ENCODE data around the gene NTM. TPM values are rescaled to one million over a fixed set of nuclear protein-coding genes. Genes with fewer than 3 reads are reported as not detected.

Gene NTM
- total RNA-seq, 1 donor from 2014 or later, result not detected

- no peaks in the 10 kb centered on the region for H3K9me3 Mint-ChIP-seq
- no peaks in the 10 kb centered on the region for H3K36me3 Mint-ChIP-seq (ENCODE audit: low read depth)
- intact Hi-C loops (cut with micrococcal nuclease), result no loop called here
- no peaks in the 10 kb centered on the region for H3K4me1 Mint-ChIP-seq
- ATAC-seq (ENCODE audit: low read depth) (no peak), DNase-seq (no peak)
- ChIA-PET POLR2A (no interaction called here), CTCF (no interaction called here)
- H3K27ac Mint-ChIP-seq, result no peak overlapping the region
- H3K4me3 Mint-ChIP-seq, result no peak overlapping the region
- TF ChIP-seq CTCF (IDR thresholded peaks at IDR 0.05), result no peak
- no peaks in the 10 kb centered on the region for H3K27me3 Mint-ChIP-seq
Measured at GRCh38 chr11:132256528-132257279, 886.3 kb downstream of the NTM start.

- Mint-ChIP-seq H3K9me3 (no peaks in the 10 kb centered on the region), H3K4me3 (no peak overlapping the region), H3K4me1 (no peaks in the 10 kb centered on the region), H3K27ac (no peak overlapping the region), H3K27me3 (no peaks in the 10 kb centered on the region), H3K36me3 (ENCODE audit: low read depth) (no peaks in the 10 kb centered on the region)
- no peak for ATAC-seq (ENCODE audit: low read depth)
- no peak for TF ChIP-seq CTCF (IDR thresholded peaks at IDR 0.05)
- no peak for DNase-seq
- CTCF ChIA-PET, result no interaction called here
- POLR2A ChIA-PET, result no interaction called here
- intact Hi-C loops (cut with micrococcal nuclease), result no loop called here
Measured at GRCh38 chr11:132257871-132258270, 887.5 kb downstream of the NTM start.

- CTCF ChIA-PET, result no interaction called here
- DNase-seq (no peak), ATAC-seq (ENCODE audit: low read depth) (no peak)
- Mint-ChIP-seq H3K4me1 (no peaks in the 10 kb centered on the region), H3K9me3 (no peaks in the 10 kb centered on the region), H3K36me3 (ENCODE audit: low read depth) (no peaks in the 10 kb centered on the region), H3K27me3 (no peaks in the 10 kb centered on the region), H3K27ac (no peak overlapping the region), H3K4me3 (no peak overlapping the region)
- no peak for TF ChIP-seq CTCF (IDR thresholded peaks at IDR 0.05)
- intact Hi-C loops (cut with micrococcal nuclease), result no loop called here
- POLR2A ChIA-PET, result no interaction called here
Measured at GRCh38 chr11:132258875-132259274, 888.5 kb downstream of the NTM start.

GRCh38 chr11:132260636-132261035 is 890.2 kb downstream of the NTM start:
- ATAC-seq (ENCODE audit: low read depth) (no peak), DNase-seq (no peak)
- no peak overlapping the region for H3K4me3 Mint-ChIP-seq
- no peaks in the 10 kb centered on the region for H3K36me3 Mint-ChIP-seq (ENCODE audit: low read depth)
- no peak for TF ChIP-seq CTCF (IDR thresholded peaks at IDR 0.05)
- H3K27me3 Mint-ChIP-seq, result no peaks in the 10 kb centered on the region
- intact Hi-C loops (cut with micrococcal nuclease), result no loop called here
- no peaks in the 10 kb centered on the region for H3K4me1 Mint-ChIP-seq
- H3K27ac Mint-ChIP-seq, result no peak overlapping the region
- H3K9me3 Mint-ChIP-seq, result no peaks in the 10 kb centered on the region
- CTCF ChIA-PET, result no interaction called here
- POLR2A ChIA-PET, result no interaction called here

- Mint-ChIP-seq H3K4me3 (no peak overlapping the region), H3K27ac (no peak overlapping the region), H3K36me3 (ENCODE audit: low read depth) (no peaks in the 10 kb centered on the region), H3K4me1 (no peaks in the 10 kb centered on the region), H3K9me3 (no peaks in the 10 kb centered on the region), H3K27me3 (no peaks in the 10 kb centered on the region)
- no peak for DNase-seq
- CTCF ChIA-PET, result no interaction called here
- no peak for ATAC-seq (ENCODE audit: low read depth)
- no peak for TF ChIP-seq CTCF (IDR thresholded peaks at IDR 0.05)
- POLR2A ChIA-PET, result no interaction called here
- intact Hi-C loops (cut with micrococcal nuclease), result no loop called here
Measured at GRCh38 chr11:132263241-132263640, 892.8 kb downstream of the NTM start.
